Transverse colon (tissue), 4 donors: ENCODE results near the gene GMDS. TPM values are rescaled to one million over a fixed set of nuclear protein-coding genes. Genes with fewer than 3 reads are reported as not detected.

Experiments used
- DNase-seq: peaks from one replicate; pipeline ENCODE4 v3.0.0-alpha.2; 2019
- H3K27ac ChIP-seq, 4 donors: fragments of 200-600 bp; sonication (generic); 2 replicates each; pipeline ENCODE4 v1.5.1; 2016 to 2018; ENCODE audit warnings: inconsistent platforms in 4 of 4
- H3K27me3 ChIP-seq: fragments of 200-600 bp; sonication (generic); 2 replicates; pipeline ENCODE4 v1.5.1; 2017; ENCODE audit warnings: inconsistent platforms
- H3K36me3 ChIP-seq, 4 donors: fragments of 200-600 bp; sonication (generic); 2 replicates each; pipeline ENCODE4 v1.5.1; 2017 to 2019; ENCODE audit warnings: inconsistent platforms in 4 of 4
- H3K4me1 ChIP-seq, 4 donors: fragments of 200-600 bp; sonication (generic); 2 replicates each; pipeline ENCODE4 v1.5.1; 2017 to 2020; ENCODE audit warnings: inconsistent platforms in 4 of 4
- H3K4me3 ChIP-seq, 4 donors: fragments of 200-600 bp; sonication (generic); 1 replicate in 1 of 4; 2 replicates in 3 of 4; pipeline versions ENCODE4 v1.5.1 to v1.6.1; 2017 to 2019; ENCODE audit warnings: inconsistent platforms in 4 of 4
- H3K9me3 ChIP-seq, 2 donors: fragments of 200-600 bp; sonication (generic); 2 replicates each; pipeline ENCODE4 v1.5.1; 2017 to 2019; ENCODE audit warnings: inconsistent platforms in 2 of 2
- CTCF ChIP-seq, 5 experiments: fragments of 200-600 bp in 3 of 5; fragments of 450-650 bp in 2 of 5; sonication (generic) in 3 of 5; IDR thresholded peaks; 1 replicate in 2 of 5; 2 replicates in 3 of 5; pipeline ENCODE4 v1.5.1; 2016 to 2017; ENCODE audit warnings: antibody characterized with exemption in 5 of 5, inconsistent platforms in 3 of 5, mild to moderate bottlenecking in 2 of 5, moderate library complexity in 1 of 5
- EP300 ChIP-seq: sonication (generic); formaldehyde crosslinking; IDR thresholded peaks from one replicate; pipeline ENCODE4 v1.6.1; 2017; ENCODE audit warnings: antibody characterized with exemption, low read depth
- POLR2A ChIP-seq: fragments of 450-650 bp; IDR thresholded peaks from one replicate; pipeline ENCODE4 v1.6.1; 2016; ENCODE audit warnings: antibody characterized with exemption, mild to moderate bottlenecking, moderate library complexity
- POLR2AphosphoS5 ChIP-seq, 3 donors: sonication (generic); formaldehyde crosslinking; IDR thresholded peaks; one replicate each; pipeline ENCODE4 v1.6.1; 2016; ENCODE audit warnings: antibody characterized with exemption in 3 of 3
- WGBS, 2 donors: methylation state at CpG; one replicate each; pipeline ENCODE4 v1.1.5; 2018; ENCODE audit warnings: low coverage in 1 of 2; 5-methylcytosine and 5-hydroxymethylcytosine counted together
- in situ Hi-C, 4 donors: fragments of 200-750 bp; cut with MboI; loops; one replicate each; pipeline versions ENCODE4 v1.15.0 to v1.15.1; 2017; ENCODE audit warnings: low sequenced_read_pairs in 3 of 4, low pct_ligation_motif_present in 1 of 4, low pct_unique_long_range_greater_than_20kb in 1 of 4
- intact Hi-C: fragments of 100-400 bp; cut with DNase I; formaldehyde crosslinking; loops from one replicate; pipeline ENCODE4 v1.15.1; 2023; ENCODE audit warnings: low total_unique reads
- total RNA-seq, 4 donors: library from RNA; depleted of rRNA; stranded (reverse); fragments of >200 nt; gene quantifications; one replicate each; pipeline ENCODE4 v1.1.0, GENCODE V29; 2016

The GMDS gene
- total RNA-seq, 4 donors from 2014 or later, result 66.2 to 546 (median 102) TPM

GRCh38 chr6:1903780-1904465, 341.5 kb downstream of the GMDS start:
- in situ Hi-C loops, result no loop called here
- DNase-seq, result no peak
- 64 to 82% methylated on average over 6 to 9 of the region's 9 CpGs for WGBS, 2 donors

DNA sequence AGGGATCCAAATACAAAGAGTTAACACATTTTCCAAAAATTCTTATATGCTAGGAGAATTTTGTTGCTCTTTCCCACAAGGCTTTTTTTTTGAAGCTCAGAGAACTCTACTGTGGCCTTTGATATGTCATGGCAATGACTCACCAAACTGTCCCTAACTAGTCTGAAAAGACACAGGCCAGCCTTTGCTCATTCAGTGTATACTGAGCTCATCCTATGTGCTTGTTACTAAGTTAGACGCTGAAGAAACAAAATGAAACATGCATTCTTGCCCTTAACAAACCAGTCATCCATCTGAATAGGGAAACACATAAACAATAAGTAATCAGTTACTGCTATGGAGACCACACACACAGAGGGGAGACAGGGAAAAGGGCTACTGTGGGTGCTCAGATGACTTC, 343.8 kb downstream of the GMDS start:
- DNase-seq, result no peak
- no peaks in the 10 kb centered on the region for H3K9me3 ChIP-seq
- no peak for TF ChIP-seq POLR2AphosphoS5 (IDR thresholded peaks at IDR 0.05)
- no peak for TF ChIP-seq CTCF (IDR thresholded peaks at IDR 0.05)
- TF ChIP-seq EP300, result no peak
- TF ChIP-seq POLR2A, result no peak
- no peak overlapping the region for H3K27ac ChIP-seq
- no peaks in the 10 kb centered on the region for H3K4me1 ChIP-seq
- in situ Hi-C loops (no loop called here), intact Hi-C loops (no loop called here)
- 73 to 88% methylated on average over 1 of the region's 1 CpG for WGBS, 2 donors
- no peaks in the 10 kb centered on the region for H3K36me3 ChIP-seq
- no peaks in the 10 kb centered on the region for H3K27me3 ChIP-seq
- no peak overlapping the region for H3K4me3 ChIP-seq

More at GRCh38 chr6:1903780-1904465, 341.5 kb downstream of the GMDS start:
- H3K4me1 ChIP-seq, result no peaks in the 10 kb centered on the region
- H3K27ac ChIP-seq, result no peak overlapping the region
- intact Hi-C loops, result no loop called here
- no peaks in the 10 kb centered on the region for H3K9me3 ChIP-seq
- H3K4me3 ChIP-seq, result no peak overlapping the region
- H3K36me3 ChIP-seq, result no peaks in the 10 kb centered on the region
- TF ChIP-seq CTCF (IDR thresholded peaks at IDR 0.05) (no peak), POLR2A (no peak), POLR2AphosphoS5 (IDR thresholded peaks at IDR 0.05) (no peak), EP300 (no peak)
- no peaks in the 10 kb centered on the region for H3K27me3 ChIP-seq

- WGBS, 2 donors, result 92 to 100% methylated on average over 3 to 5 of the region's 5 CpGs
Observed at GRCh38 chr6:1896897-1897296, 348.5 kb downstream of the GMDS start.

GRCh38 chr6:1895721-1896120, 349.7 kb downstream of the GMDS start:
- no peaks in the 10 kb centered on the region for H3K9me3 ChIP-seq
- intact Hi-C loops (no loop called here), in situ Hi-C loops (no loop called here)
- peaks cover 0 to 13% (median 0%) of the 10 kb centered on the region in 4 donors for H3K4me1 ChIP-seq
- H3K36me3 ChIP-seq, result no peaks in the 10 kb centered on the region
- no peak overlapping the region for H3K4me3 ChIP-seq
- DNase-seq, result no peak
- H3K27ac ChIP-seq, result peak overlapping the region in 3 of 4 donors; percentile 5 to 39 (median 11)
- H3K27me3 ChIP-seq, result no peaks in the 10 kb centered on the region
- WGBS, 2 donors, result 94 to 96% methylated on average over 3 of the region's 3 CpGs
- TF ChIP-seq EP300, result no peak
- no peak for TF ChIP-seq POLR2A
- TF ChIP-seq POLR2AphosphoS5 (IDR thresholded peaks at IDR 0.05), result no peak
- no peak for TF ChIP-seq CTCF (IDR thresholded peaks at IDR 0.05)

More at GRCh38 chr6:1896897-1897296, 348.5 kb downstream of the GMDS start:
- Histone ChIP-seq H3K9me3 (no peaks in the 10 kb centered on the region), H3K4me1 (peaks cover 0 to 13% (median 0%) of the 10 kb centered on the region in 4 donors), H3K4me3 (no peak overlapping the region), H3K27ac (no peak overlapping the region), H3K36me3 (no peaks in the 10 kb centered on the region), H3K27me3 (no peaks in the 10 kb centered on the region)
- no peak for DNase-seq
- TF ChIP-seq EP300 (no peak), CTCF (IDR thresholded peaks at IDR 0.05) (no peak), POLR2A (no peak), POLR2AphosphoS5 (IDR thresholded peaks at IDR 0.05) (no peak)
- intact Hi-C loops (no loop called here), in situ Hi-C loops (no loop called here)
